Measurements from ENCODE around the gene MTRF1.
A peak's percentile ranks its signal among the peaks of the same experiment; 100 is the strongest.

MTRF1 gene

GRCh38 chr13:41199079-41199478 lies 64.3 kb downstream of the MTRF1 start:
- no peak overlapping the region for H3K4me3 ChIP-seq (ENCODE audit: low read depth, low read length)
- TF ChIP-seq CTCF (IDR thresholded peaks at IDR 0.05; ENCODE audit: low read depth, low read length), result no peak
- in situ Hi-C loops (cut with HindIII; ENCODE audit: low sequenced_read_pairs), result no loop called here
- no peak for DNase-seq (ENCODE audit: low read depth, low spot score)

- peak; percentile 36 for TF ChIP-seq CTCF (IDR thresholded peaks at IDR 0.05; ENCODE audit: low read depth, low read length)
- no peak for DNase-seq (ENCODE audit: low read depth, low spot score)
- in situ Hi-C loops (cut with HindIII; ENCODE audit: low sequenced_read_pairs), result no loop called here
- no peak overlapping the region for H3K4me3 ChIP-seq (ENCODE audit: low read depth, low read length)
Measured at GRCh38 chr13:41196620-41197019, 66.8 kb downstream of the MTRF1 start.

- in situ Hi-C loops (cut with HindIII; ENCODE audit: low sequenced_read_pairs), result no loop called here
- no peak overlapping the region for H3K4me3 ChIP-seq (ENCODE audit: low read depth, low read length)
- DNase-seq (ENCODE audit: low read depth, low spot score), result no peak
- TF ChIP-seq CTCF (IDR thresholded peaks at IDR 0.05; ENCODE audit: low read depth, low read length), result no peak
Measured at GRCh38 chr13:41196011-41196410, 67.4 kb downstream of the MTRF1 start.

- peak within 1 kb of the TSS; percentile 52 for H3K4me3 ChIP-seq (ENCODE audit: low read depth, low read length)
- TF ChIP-seq CTCF (IDR thresholded peaks at IDR 0.05; ENCODE audit: low read depth, low read length), result no peak
- peak; percentile 99 for DNase-seq (ENCODE audit: low read depth, low spot score)
- in situ Hi-C loops (cut with HindIII; ENCODE audit: low sequenced_read_pairs), result no loop called here
Measured at GRCh38 chr13:41193919-41194824, 69.2 kb downstream of the MTRF1 start, which contains the start of gene KBTBD7. TSS of gene KBTBD7 (minus strand) at chr13:41194569. CDS start at chr13:41194257, 312 bp downstream.

- in situ Hi-C loops (cut with HindIII; ENCODE audit: low sequenced_read_pairs), result no loop called here
- no peak overlapping the region for H3K4me3 ChIP-seq (ENCODE audit: low read depth, low read length)
- TF ChIP-seq CTCF (IDR thresholded peaks at IDR 0.05; ENCODE audit: low read depth, low read length), result no peak
- no peak for DNase-seq (ENCODE audit: low read depth, low spot score)
Measured at GRCh38 chr13:41193469-41193868, 69.9 kb downstream of the MTRF1 start.

GRCh38 chr13:41188584-41188983 lies 74.8 kb downstream of the MTRF1 start:
- H3K4me3 ChIP-seq (ENCODE audit: low read depth, low read length), result no peak overlapping the region
- peak; percentile 22 for DNase-seq (ENCODE audit: low read depth, low spot score)
- TF ChIP-seq CTCF (IDR thresholded peaks at IDR 0.05; ENCODE audit: low read depth, low read length), result no peak
- in situ Hi-C loops (cut with HindIII; ENCODE audit: low sequenced_read_pairs), result no loop called here
